Osteoblast (primary cell): ENCODE results near the gene CPLANE2. TPM values are rescaled to one million over a fixed set of nuclear protein-coding genes. Genes with fewer than 3 reads are reported as not detected.

Source experiments
- DNase-seq: peaks from one replicate; pipeline ENCODE4 v3.0.0; 2011; ENCODE audit warnings: low spot score, mixed read lengths; ENCODE audit not compliant: insufficient read length; ENCODE audit errors: missing footprints
- H2AFZ ChIP-seq: 2 replicates; pipeline ENCODE4 v1.6.0; 2011; ENCODE audit warnings: mild to moderate bottlenecking, low read length
- H3K27ac ChIP-seq: 2 replicates; pipeline ENCODE4 v1.5.1; 2011; ENCODE audit warnings: mild to moderate bottlenecking, low read depth, low read length, moderate library complexity
- H3K27me3 ChIP-seq: 2 replicates; pipeline ENCODE4 v1.6.0; 2012; ENCODE audit warnings: mild to moderate bottlenecking, control low read depth, inconsistent platforms, low read length, moderate library complexity; ENCODE audit not compliant: insufficient read depth
- H3K36me3 ChIP-seq: 2 replicates; pipeline ENCODE4 v1.5.1; 2011; ENCODE audit warnings: mild to moderate bottlenecking, low read length, control low read depth, moderate library complexity; ENCODE audit not compliant: insufficient read depth
- H3K4me1 ChIP-seq: 2 replicates; pipeline ENCODE4 v1.5.1; 2011; ENCODE audit warnings: mild to moderate bottlenecking, low read length, control low read depth, moderate library complexity; ENCODE audit not compliant: insufficient read depth
- H3K4me2 ChIP-seq: 2 replicates; pipeline ENCODE4 v1.6.0; 2011; ENCODE audit warnings: mild to moderate bottlenecking, low read length; ENCODE audit not compliant: insufficient read depth
- H3K4me3 ChIP-seq: fragments of 200-600 bp; sonication (generic); 3 replicates; pipeline ENCODE4 v1.5.1; 2012; ENCODE audit warnings: mild to moderate bottlenecking, low read length, inconsistent platforms; ENCODE audit not compliant: insufficient read depth
- H3K79me2 ChIP-seq: 2 replicates; pipeline ENCODE4 v1.6.0; 2012; ENCODE audit warnings: mild to moderate bottlenecking, low read length, control low read depth, inconsistent platforms; ENCODE audit not compliant: insufficient read depth
- H3K9me3 ChIP-seq: 2 replicates; pipeline ENCODE4 v1.5.1; 2011; ENCODE audit warnings: low read depth, low read length, control low read depth
- H4K20me1 ChIP-seq: 2 replicates; pipeline ENCODE4 v1.6.0; 2012; ENCODE audit warnings: mild to moderate bottlenecking, low read length, control low read depth; ENCODE audit not compliant: insufficient read depth
- total RNA-seq: library from RNA; depleted of rRNA; stranded (reverse); fragments of >200 nt; gene quantifications from 2 replicates; pipeline ENCODE4 v1.2.3, GENCODE V29; 2012
- TF ChIP-seq, protein P1 (sequence below): IDR thresholded peaks from 2 replicates; pipeline ENCODE4 v1.5.1; 2011; ENCODE audit warnings: mild to moderate bottlenecking, low read depth, low read length, moderate library complexity; ENCODE audit errors: extremely low read depth

CPLANE2 gene
- total RNA-seq, 1 donor, result 14.1 TPM

GRCh38 chr1:16231331-16232315 is 5.4 kb downstream of the CPLANE2 start:
- Histone ChIP-seq H4K20me1 (no peaks in the 10 kb centered on the region), H3K4me2 (no peak overlapping the region), H3K9me3 (no peaks in the 10 kb centered on the region), H3K36me3 (no peaks in the 10 kb centered on the region), H3K27me3 (peaks cover 17% of the 10 kb centered on the region), H3K79me2 (no peaks in the 10 kb centered on the region), H2AFZ (no peak overlapping the region), H3K4me1 (peaks cover 8% of the 10 kb centered on the region), H3K27ac (no peak overlapping the region), H3K4me3 (no peak overlapping the region)
- peak; percentile 66 for DNase-seq
- TF ChIP-seq, protein P1, sequence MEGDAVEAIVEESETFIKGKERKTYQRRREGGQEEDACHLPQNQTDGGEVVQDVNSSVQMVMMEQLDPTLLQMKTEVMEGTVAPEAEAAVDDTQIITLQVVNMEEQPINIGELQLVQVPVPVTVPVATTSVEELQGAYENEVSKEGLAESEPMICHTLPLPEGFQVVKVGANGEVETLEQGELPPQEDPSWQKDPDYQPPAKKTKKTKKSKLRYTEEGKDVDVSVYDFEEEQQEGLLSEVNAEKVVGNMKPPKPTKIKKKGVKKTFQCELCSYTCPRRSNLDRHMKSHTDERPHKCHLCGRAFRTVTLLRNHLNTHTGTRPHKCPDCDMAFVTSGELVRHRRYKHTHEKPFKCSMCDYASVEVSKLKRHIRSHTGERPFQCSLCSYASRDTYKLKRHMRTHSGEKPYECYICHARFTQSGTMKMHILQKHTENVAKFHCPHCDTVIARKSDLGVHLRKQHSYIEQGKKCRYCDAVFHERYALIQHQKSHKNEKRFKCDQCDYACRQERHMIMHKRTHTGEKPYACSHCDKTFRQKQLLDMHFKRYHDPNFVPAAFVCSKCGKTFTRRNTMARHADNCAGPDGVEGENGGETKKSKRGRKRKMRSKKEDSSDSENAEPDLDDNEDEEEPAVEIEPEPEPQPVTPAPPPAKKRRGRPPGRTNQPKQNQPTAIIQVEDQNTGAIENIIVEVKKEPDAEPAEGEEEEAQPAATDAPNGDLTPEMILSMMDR, result no peak

GRCh38 chr1:16230744-16231143 is 6.2 kb downstream of the CPLANE2 start:
- no peak overlapping the region for H3K4me2 ChIP-seq
- H3K36me3 ChIP-seq, result no peaks in the 10 kb centered on the region
- no peak overlapping the region for H3K4me3 ChIP-seq
- H3K9me3 ChIP-seq, result no peaks in the 10 kb centered on the region
- TF ChIP-seq, protein P1, result no peak
- DNase-seq, result peak; percentile 13
- H3K27ac ChIP-seq, result no peak overlapping the region
- no peaks in the 10 kb centered on the region for H3K79me2 ChIP-seq
- H3K27me3 ChIP-seq, result peaks cover 23% of the 10 kb centered on the region
- H4K20me1 ChIP-seq, result no peaks in the 10 kb centered on the region
- H3K4me1 ChIP-seq, result no peaks in the 10 kb centered on the region
- no peak overlapping the region for H2AFZ ChIP-seq

- Histone ChIP-seq H3K36me3 (no peaks in the 10 kb centered on the region), H3K27me3 (peaks cover 23% of the 10 kb centered on the region), H2AFZ (no peak overlapping the region), H3K27ac (no peak overlapping the region), H3K4me1 (no peaks in the 10 kb centered on the region), H3K4me2 (no peak overlapping the region), H4K20me1 (no peaks in the 10 kb centered on the region), H3K4me3 (no peak overlapping the region), H3K79me2 (no peaks in the 10 kb centered on the region), H3K9me3 (no peaks in the 10 kb centered on the region)
- peak; percentile 62 for DNase-seq
- TF ChIP-seq, protein P1, result no peak
Observed at GRCh38 chr1:16229976-16230740, 6.8 kb downstream of the CPLANE2 start.
